IPS DF 4.7 (cell line): ENCODE data around the gene AGAP3.

Experiments used
- DNase-seq: peaks from one replicate; pipeline ENCODE4 v3.0.0-alpha.2; 2013; ENCODE audit warnings: low spot score; ENCODE audit errors: extremely low read depth

Gene AGAP3

GRCh38 chr7:151109094-151110048, 23.1 kb downstream of the AGAP3 start:
- no peak for DNase-seq

DNA sequence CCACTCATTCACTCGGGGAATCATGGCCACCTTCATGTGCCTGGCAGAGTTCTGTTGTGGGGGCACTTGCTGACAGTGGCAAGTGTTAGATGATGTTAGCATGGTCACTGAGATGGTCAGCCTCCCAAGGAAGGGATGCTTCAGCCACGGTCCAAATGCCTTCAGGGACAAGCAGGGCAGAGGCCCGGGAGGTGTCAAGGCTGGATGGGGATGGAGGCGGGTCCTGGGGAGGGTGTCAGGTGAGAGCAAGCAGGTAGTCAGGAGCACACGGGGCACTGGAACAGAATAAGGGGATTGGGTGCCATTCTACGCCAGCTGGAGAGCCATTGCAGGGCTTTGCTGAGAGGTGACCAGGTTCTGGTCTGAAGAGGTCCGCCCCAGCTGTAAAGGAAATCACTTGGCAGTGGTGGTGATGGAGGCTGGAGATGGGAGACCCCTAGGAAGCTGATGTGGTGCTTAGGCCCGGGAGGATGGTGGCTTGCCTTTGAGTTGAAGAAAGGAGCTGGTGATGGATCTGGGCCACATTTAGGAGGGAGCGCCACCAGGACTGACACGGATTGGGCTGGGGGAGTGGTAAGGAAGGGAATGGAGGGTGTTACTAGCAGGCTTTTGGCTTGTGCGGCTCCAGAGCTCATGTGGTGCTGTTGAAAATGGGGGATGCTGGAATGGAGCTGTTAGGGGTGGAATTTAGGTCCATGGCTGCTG, 24.1 kb downstream of the AGAP3 start:
- no peak for DNase-seq

DNA sequence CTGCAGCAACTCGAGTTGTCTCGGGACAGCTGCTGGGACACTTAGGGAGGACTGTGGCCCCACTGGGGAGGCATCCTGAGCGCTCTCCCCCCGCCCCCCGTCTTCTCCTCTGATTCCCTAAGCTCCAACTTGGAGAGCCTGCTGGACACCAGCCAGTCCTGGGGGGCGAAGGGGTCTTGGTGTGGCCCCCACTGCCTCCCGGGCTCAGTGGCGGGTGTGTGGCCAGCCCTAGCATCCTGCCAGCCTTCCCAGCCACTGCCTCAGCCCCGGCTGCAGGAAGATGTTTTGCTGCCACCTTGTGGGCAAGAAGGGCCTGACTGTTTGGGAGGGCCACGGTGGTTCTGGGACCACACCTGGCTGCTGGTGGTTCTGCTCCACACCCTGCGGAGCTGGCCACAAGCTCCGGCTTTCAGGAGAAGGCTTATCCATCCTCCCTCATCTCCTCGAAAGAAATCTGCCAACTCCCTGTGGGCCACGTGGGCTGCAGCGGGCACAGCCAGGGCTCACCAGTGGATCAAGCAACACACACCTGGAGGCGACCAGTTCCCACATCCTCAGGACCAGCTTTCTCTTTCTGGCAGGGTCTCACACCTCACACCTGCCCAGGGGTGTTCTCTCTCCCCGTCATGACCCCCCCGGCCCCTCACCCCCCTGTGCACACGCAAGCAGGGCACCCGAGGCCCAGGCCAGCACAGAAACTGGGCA, 24.8 kb downstream of the AGAP3 start:
- no peak for DNase-seq

DNA sequence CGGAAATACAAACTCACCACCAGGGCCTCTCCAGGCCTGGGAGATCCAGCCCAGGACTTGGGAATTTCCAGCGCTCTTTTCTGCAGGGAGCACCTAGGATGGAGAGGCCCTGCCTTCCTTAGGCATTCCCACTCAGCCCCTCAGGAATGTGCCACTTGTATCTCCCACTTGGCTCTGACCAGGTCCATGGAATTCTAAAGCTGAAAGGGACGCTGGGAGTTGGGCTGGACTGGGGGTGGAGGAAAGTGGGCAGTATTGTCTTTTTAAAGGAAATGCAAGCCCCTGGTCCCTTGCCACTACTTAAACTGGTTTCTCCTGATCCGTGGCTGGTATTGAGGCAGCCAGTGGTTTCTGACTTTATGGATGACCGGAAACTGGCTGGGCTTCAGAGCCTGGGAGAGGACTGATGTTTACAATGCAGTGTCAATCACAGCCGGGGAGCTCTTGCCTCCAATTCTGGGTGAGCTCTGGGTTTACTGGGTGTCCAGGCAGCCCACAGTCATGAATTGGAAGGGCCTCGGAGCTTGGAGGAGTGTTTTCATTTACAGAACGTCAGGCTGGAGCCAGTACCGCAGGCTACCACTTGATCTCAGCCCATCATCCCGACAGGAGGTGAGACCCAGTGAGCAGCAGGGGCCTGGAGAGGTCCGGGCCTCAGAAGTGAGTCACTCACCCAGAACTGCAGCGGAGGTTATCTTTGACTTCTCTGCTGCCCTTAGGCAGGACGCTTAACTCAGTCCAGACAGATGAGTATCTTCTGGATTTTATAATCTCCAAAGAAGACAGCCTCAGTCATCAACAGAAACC, 27.3 kb downstream of the AGAP3 start:
- no peak for DNase-seq

- DNase-seq = no peak
Measured at GRCh38 chr7:151114151-151115090, 28.1 kb downstream of the AGAP3 start.

GRCh38 chr7:151115121-151115835, 29.0 kb downstream of the AGAP3 start:
- DNase-seq = no peak

DNA sequence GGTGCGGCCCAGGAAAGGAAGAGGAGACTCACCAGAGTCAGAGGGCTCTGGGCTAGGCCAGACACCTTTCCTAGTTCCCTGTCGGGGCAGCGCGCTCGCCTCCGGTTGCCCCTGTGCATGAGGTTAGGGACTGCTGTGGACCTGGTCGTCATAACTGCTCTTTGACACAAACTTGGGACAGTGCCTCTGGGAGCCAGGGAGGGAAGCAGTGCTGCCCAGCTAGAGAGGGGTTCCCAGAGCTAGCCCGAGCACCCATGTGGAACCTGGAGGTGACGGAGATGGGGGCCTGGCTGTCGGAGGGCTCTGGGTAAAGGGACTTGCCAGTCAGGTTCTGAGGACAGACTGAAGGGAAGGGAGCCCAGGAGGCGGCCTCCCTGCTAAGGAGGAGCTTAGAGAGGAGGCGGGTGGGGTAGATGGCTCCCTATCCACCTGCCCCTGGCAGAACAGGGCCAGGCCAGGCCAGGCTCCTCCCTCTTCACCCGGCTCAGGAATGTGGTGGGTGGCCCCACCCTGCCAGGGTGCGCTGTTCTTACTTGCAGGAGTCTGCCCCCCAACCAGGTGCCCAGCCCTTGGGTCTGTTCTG, 29.7 kb downstream of the AGAP3 start:
- no peak for DNase-seq

DNA sequence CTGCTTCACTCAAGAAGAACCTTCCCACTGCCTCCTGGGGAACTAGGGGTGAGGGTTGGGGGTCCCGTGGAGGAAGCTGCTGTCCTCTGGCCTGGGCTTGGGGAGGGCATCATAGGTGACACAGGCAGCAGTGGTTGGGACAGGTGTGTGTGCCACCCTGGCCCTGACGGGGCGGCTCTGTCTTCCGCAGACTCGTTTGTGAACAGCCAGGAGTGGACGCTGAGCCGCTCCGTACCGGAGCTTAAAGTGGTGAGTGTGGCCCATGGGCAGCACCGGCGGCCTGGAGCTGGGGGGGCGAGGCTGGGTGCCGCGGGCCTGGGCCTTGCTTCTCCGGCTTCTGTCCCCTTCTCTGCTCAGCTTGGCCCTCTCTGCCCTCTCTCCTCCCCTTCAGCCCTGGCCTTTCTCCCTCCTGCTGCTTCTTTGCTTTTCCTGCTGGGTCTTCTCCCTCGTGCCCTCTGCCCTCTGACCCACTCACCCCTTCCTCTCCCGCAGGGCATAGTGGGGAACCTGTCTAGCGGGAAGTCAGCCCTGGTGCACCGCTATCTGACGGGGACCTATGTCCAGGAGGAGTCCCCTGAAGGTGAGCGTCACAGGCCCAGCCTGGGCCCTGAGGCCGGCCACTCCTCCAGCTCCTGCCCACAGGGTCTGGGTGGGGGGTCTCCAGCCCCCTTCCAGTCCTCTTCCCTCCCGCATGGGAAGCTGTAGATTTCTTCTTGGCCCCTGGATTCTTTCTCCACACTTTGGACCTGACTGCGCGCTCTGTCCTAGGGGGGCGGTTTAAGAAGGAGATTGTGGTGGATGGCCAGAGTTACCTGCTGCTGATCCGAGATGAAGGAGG, 30.5 kb downstream of the AGAP3 start:
- no peak for DNase-seq

GRCh38 chr7:151117565-151117964, 31.3 kb downstream of the AGAP3 start:
- DNase-seq = no peak

DNA sequence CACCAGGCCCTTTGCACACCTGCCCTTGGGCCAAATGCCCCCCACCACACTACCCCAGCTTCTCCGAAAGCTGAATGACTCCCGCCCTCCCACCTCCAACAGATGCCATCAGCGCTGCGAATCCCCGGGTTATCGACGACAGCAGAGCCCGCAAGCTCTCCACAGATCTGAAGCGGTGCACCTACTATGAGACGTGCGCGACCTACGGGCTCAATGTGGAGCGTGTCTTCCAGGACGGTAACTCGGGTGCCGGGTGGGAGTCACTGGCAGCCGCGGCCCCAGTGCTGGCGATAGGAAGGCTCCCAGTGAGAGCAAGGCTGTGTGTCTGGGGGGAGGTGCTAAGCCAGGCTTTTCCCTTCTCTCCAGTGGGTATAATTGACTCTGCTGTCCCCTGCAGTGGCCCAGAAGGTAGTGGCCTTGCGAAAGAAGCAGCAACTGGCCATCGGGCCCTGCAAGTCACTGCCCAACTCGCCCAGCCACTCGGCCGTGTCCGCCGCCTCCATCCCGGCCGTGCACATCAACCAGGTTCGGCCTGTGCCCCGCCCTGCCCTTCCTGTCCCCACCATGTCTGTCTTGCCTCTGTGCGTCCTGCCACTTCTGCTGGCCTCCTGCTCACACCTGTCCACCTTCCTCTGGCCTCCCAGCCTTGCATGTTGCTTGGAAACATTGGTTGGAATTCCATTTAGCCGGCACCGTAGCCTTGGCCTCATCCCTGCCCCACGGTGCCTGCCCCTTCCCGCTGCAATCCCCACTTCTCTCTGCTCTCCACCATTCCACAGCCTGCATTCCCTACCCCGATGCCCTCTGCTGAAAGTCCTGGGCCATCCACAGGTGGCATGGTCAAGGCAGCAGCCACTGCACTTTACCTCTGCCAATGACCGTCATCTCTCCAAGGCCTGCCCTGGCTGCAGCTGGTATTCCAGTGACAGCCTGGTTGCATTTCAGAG, 32.1 kb downstream of the AGAP3 start:
- no peak for DNase-seq

DNA sequence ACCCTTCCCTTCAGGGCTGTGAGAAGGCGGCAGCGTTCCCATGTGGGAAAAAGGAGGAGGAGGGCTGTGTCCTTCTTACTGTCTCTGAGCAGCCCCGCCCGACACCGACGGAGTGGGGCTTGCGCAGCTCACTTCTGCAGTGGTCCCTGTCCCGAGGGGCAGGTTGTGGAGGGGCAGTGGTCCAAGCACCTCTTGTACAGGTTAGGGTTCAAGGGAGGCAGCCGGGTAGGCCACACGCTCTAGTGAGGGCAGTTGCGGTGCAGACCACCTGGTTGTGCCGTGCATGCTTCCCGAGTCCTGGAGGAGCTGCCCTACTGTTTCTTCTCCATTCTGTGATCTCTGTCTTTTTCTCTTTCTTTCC, 32.8 kb downstream of the AGAP3 start:
- no peak for DNase-seq

GRCh38 chr7:151119902-151120301, 33.6 kb downstream of the AGAP3 start:
- DNase-seq = no peak

GRCh38 chr7:151120896-151121295, 34.6 kb downstream of the AGAP3 start:
- DNase-seq = no peak

GRCh38 chr7:151121380-151122170, 35.3 kb downstream of the AGAP3 start:
- DNase-seq = no peak

DNA sequence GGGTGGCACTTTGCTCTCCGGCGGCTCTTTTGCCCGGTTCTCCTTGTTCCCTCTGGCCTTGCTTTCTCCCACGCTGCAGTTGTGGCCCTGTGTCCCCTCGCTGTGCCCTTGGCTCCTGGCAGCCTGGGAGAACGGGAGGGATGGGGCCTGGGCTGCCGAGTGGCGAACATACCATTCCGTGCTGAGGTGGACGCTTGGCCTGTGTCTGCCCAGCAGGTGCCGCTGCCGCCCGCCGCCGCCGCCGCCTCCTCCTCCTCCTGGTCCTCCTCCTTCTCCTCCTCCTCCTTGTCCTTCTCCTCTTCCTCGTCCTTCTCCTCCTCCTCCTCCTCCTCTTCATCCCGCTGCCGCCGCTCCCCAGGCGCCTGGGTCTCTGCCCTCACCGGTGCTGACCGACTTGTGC, 36.0 kb downstream of the AGAP3 start:
- no peak for DNase-seq

GRCh38 chr7:151122796-151123157, 36.5 kb downstream of the AGAP3 start:
- no peak for DNase-seq
